Measurements from ENCODE around the gene PRSS36. TPM values are rescaled to one million over a fixed set of nuclear protein-coding genes. Genes with fewer than 3 reads are reported as not detected.
"Not testable (repeated sequence)": the region's sequence is repeated elsewhere in the genome, so short reads cannot be mapped to it uniquely, and the experiment has no call there.

Gene PRSS36
- total RNA-seq, 2 donors from 2014 or later: 1.3 to 1.9 TPM

GRCh38 chr16:31141489-31142108 is 8.3 kb downstream of the PRSS36 start:
- no peak for TF ChIP-seq CTCF (IDR thresholded peaks at IDR 0.05)
- Histone ChIP-seq H3K27me3 (no peaks in the 10 kb centered on the region), H3K4me1 (peaks cover 0 to 30% of the 10 kb centered on the region in 2 donors), H3K36me3 (no peaks in the 10 kb centered on the region), H3K4me3 (peak overlapping the region in 1 of 2 donors; percentile 60), H3K27ac (peak overlapping the region; percentile 70 to 75), H3K9me3 (no peaks in the 10 kb centered on the region)
- DNase-seq (ENCODE audit: low spot score): no peak

DNA sequence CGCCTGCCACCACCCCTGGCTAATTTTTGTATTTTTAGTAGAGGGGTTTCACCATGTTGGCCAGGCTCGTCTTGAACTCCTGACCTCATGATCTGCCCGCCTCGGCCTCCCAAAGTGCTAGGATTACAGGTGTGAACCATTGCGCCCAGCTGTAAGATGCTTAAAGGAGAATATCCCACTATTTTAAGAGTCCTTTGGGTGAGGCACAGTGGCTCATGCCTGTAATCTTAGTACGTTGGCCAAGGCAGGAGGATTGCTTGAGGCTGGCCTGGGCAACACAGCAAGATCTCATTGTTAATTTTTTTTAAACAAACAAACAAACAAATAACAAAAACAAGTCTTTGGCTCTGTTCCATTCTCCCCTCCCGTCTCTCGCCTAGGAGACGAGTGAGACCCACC is 8.8 kb downstream of the PRSS36 start:
- not testable (repeated sequence) for H3K4me3 ChIP-seq; DNase-seq (ENCODE audit: low spot score); H3K9me3 ChIP-seq; H3K36me3 ChIP-seq; H3K27me3 ChIP-seq
- peak overlapping the region in 1 of 2 donors; percentile 70 for H3K27ac ChIP-seq
- H3K4me1 ChIP-seq: peaks cover 0 to 30% of the 10 kb centered on the region in 2 donors

GRCh38 chr16:31138621-31139578 is 11.0 kb downstream of the PRSS36 start:
- no peak overlapping the region for H3K4me3 ChIP-seq
- H3K4me1 ChIP-seq: peaks cover 0 to 43% of the 10 kb centered on the region in 2 donors
- no peaks in the 10 kb centered on the region for H3K27me3 ChIP-seq
- H3K9me3 ChIP-seq: no peaks in the 10 kb centered on the region
- no peak overlapping the region for H3K27ac ChIP-seq
- no peak for TF ChIP-seq CTCF (IDR thresholded peaks at IDR 0.05)
- DNase-seq (ENCODE audit: low spot score): peak; percentile 79
- no peaks in the 10 kb centered on the region for H3K36me3 ChIP-seq

- H3K4me1 ChIP-seq: peaks cover 0 to 41% of the 10 kb centered on the region in 2 donors
- not testable (repeated sequence) for H3K4me3 ChIP-seq; DNase-seq (ENCODE audit: low spot score); H3K9me3 ChIP-seq; H3K27me3 ChIP-seq; H3K36me3 ChIP-seq; H3K27ac ChIP-seq
Measured at GRCh38 chr16:31136822-31137499, 12.9 kb downstream of the PRSS36 start.

GRCh38 chr16:31136287-31136662 is 13.6 kb downstream of the PRSS36 start:
- H3K27me3 ChIP-seq: no peaks in the 10 kb centered on the region
- H3K9me3 ChIP-seq: no peaks in the 10 kb centered on the region
- no peak for DNase-seq (ENCODE audit: low spot score)
- peaks cover 13% of the 10 kb centered on the region for H3K36me3 ChIP-seq
- no peak for TF ChIP-seq CTCF (IDR thresholded peaks at IDR 0.05)
- peaks cover 0 to 34% of the 10 kb centered on the region in 2 donors for H3K4me1 ChIP-seq
- H3K4me3 ChIP-seq: no peak overlapping the region
- H3K27ac ChIP-seq: no peak overlapping the region

DNA sequence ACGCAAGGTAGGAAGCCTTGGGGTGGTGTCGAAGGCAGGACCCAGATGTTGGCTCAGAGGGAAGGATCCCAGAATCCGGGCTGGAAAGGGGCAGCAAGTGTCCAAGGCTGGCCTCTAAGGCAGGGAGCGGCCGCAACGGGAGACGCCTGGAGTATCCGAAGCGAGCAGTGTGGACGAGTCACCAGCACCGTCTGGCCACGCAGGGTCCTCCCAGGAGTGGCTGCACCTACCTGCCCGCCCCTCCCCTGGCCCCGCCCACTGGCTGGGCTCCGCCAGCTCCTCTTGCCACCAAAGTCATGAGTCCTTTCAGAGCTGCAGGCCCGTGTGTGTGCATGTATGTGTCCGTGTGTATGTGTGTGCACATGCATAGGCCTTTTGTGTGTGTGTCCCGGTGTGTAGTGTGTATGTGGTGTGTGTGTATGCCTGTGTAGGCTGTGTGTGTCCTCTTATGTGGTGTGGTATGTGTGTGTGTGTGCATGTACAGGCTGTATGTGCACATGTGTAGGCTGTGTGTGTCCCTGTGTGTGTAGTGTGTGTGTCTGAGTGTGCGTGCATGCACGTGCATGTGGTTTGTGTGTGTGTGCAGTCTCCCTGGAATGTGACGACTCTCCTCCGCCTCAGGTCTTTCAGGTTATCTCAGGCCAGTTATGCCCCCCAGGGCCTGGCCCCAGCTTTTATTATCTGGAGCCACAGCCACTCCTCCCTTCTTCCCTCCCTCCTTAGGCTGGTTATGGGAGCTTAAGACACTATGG is 14.2 kb downstream of the PRSS36 start, which contains the start of gene PRSS8:
TSS of gene PRSS8 (minus strand) at position 193 of the 752 bp plus-strand sequence. CDS start 229 bp downstream, outside the sequence.
- Histone ChIP-seq H3K27ac (no peak within 1 kb of the TSS), H3K4me1 (peaks cover 0 to 29% of the 10 kb centered on the region in 2 donors), H3K4me3 (no peak within 1 kb of the TSS), H3K36me3 (peaks cover 19% of the 10 kb centered on the region), H3K9me3 (no peaks in the 10 kb centered on the region), H3K27me3 (no peaks in the 10 kb centered on the region)
- DNase-seq (ENCODE audit: low spot score): no peak
- no peak for TF ChIP-seq CTCF (IDR thresholded peaks at IDR 0.05)
